HG02852 (cell line): Measurements from ENCODE around the gene RAB19.
"Not testable (repeated sequence)": the region's sequence is repeated elsewhere in the genome, so short reads cannot be mapped to it uniquely, and the experiment has no call there.

Experiments used
- ATAC-seq: cut with Tn5 transposase; IDR thresholded peaks from one replicate; pipeline ENCODE4 v1.9.1; 2021; ENCODE audit warnings: mild to moderate bottlenecking, moderate library complexity; ENCODE audit not compliant: unreplicated experiment

RAB19 gene

GRCh38 chr7:140453273-140453672, 49.4 kb downstream of the RAB19 start:
- no peak for ATAC-seq

GRCh38 chr7:140453785-140454656, 50.2 kb downstream of the RAB19 start:
- ATAC-seq, result not testable (repeated sequence)

GRCh38 chr7:140454657-140455015, 50.8 kb downstream of the RAB19 start:
- ATAC-seq, result no peak

GRCh38 chr7:140455743-140456142, 51.9 kb downstream of the RAB19 start:
- no peak for ATAC-seq

- no peak for ATAC-seq
Observed at GRCh38 chr7:140456551-140457051, 52.7 kb downstream of the RAB19 start.

GRCh38 chr7:140458201-140458600, 54.3 kb downstream of the RAB19 start:
- no peak for ATAC-seq

- ATAC-seq, result no peak
Observed at GRCh38 chr7:140458916-140459315, 55.1 kb downstream of the RAB19 start.

GRCh38 chr7:140463111-140463510, 59.3 kb downstream of the RAB19 start:
- no peak for ATAC-seq

GRCh38 chr7:140475747-140476333, 72.0 kb downstream of the RAB19 start:
- ATAC-seq, result no peak

- no peak for ATAC-seq
Observed at GRCh38 chr7:140476698-140477261, 72.9 kb downstream of the RAB19 start.
